ENCODE measurements around the gene PNPLA6. TPM values are rescaled to one million over a fixed set of nuclear protein-coding genes. Genes with fewer than 3 reads are reported as not detected.

The PNPLA6 gene
- total and polyA plus RNA-seq, 2 experiments from 2014 or later, result 66.6 to 135 TPM

GRCh38 chr19:7509625-7510024 is 25.9 kb upstream of the PNPLA6 start (continued):
- TF ChIP-seq, protein P1, sequence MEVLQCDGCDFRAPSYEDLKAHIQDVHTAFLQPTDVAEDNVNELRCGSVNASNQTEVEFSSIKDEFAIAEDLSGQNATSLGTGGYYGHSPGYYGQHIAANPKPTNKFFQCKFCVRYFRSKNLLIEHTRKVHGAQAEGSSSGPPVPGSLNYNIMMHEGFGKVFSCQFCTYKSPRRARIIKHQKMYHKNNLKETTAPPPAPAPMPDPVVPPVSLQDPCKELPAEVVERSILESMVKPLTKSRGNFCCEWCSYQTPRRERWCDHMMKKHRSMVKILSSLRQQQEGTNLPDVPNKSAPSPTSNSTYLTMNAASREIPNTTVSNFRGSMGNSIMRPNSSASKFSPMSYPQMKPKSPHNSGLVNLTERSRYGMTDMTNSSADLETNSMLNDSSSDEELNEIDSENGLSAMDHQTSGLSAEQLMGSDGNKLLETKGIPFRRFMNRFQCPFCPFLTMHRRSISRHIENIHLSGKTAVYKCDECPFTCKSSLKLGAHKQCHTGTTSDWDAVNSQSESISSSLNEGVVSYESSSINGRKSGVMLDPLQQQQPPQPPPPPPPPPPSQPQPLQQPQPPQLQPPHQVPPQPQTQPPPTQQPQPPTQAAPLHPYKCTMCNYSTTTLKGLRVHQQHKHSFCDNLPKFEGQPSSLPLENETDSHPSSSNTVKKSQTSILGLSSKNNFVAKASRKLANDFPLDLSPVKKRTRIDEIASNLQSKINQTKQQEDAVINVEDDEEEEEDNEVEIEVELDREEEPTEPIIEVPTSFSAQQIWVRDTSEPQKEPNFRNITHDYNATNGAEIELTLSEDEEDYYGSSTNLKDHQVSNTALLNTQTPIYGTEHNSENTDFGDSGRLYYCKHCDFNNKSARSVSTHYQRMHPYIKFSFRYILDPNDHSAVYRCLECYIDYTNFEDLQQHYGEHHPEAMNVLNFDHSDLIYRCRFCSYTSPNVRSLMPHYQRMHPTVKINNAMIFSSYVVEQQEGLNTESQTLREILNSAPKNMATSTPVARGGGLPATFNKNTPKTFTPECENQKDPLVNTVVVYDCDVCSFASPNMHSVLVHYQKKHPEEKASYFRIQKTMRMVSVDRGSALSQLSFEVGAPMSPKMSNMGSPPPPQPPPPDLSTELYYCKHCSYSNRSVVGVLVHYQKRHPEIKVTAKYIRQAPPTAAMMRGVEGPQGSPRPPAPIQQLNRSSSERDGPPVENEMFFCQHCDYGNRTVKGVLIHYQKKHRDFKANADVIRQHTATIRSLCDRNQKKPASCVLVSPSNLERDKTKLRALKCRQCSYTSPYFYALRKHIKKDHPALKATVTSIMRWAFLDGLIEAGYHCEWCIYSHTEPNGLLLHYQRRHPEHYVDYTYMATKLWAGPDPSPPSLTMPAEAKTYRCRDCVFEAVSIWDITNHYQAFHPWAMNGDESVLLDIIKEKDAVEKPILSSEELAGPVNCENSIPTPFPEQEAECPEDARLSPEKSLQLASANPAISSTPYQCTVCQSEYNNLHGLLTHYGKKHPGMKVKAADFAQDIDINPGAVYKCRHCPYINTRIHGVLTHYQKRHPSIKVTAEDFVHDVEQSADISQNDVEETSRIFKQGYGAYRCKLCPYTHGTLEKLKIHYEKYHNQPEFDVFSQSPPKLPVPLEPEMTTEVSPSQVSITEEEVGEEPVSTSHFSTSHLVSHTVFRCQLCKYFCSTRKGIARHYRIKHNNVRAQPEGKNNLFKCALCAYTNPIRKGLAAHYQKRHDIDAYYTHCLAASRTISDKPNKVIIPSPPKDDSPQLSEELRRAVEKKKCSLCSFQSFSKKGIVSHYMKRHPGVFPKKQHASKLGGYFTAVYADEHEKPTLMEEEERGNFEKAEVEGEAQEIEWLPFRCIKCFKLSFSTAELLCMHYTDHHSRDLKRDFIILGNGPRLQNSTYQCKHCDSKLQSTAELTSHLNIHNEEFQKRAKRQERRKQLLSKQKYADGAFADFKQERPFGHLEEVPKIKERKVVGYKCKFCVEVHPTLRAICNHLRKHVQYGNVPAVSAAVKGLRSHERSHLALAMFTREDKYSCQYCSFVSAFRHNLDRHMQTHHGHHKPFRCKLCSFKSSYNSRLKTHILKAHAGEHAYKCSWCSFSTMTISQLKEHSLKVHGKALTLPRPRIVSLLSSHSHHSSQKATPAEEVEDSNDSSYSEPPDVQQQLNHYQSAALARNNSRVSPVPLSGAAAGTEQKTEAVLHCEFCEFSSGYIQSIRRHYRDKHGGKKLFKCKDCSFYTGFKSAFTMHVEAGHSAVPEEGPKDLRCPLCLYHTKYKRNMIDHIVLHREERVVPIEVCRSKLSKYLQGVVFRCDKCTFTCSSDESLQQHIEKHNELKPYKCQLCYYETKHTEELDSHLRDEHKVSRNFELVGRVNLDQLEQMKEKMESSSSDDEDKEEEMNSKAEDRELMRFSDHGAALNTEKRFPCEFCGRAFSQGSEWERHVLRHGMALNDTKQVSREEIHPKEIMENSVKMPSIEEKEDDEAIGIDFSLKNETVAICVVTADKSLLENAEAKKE (CRISPR knock-in tag; IDR thresholded peaks at IDR 0.05), result no peak
- TF ChIP-seq EZH2 (IDR thresholded peaks at IDR 0.05; ENCODE audit: low read depth, unreplicated experiment), result no peak
- TF ChIP-seq, protein P2, sequence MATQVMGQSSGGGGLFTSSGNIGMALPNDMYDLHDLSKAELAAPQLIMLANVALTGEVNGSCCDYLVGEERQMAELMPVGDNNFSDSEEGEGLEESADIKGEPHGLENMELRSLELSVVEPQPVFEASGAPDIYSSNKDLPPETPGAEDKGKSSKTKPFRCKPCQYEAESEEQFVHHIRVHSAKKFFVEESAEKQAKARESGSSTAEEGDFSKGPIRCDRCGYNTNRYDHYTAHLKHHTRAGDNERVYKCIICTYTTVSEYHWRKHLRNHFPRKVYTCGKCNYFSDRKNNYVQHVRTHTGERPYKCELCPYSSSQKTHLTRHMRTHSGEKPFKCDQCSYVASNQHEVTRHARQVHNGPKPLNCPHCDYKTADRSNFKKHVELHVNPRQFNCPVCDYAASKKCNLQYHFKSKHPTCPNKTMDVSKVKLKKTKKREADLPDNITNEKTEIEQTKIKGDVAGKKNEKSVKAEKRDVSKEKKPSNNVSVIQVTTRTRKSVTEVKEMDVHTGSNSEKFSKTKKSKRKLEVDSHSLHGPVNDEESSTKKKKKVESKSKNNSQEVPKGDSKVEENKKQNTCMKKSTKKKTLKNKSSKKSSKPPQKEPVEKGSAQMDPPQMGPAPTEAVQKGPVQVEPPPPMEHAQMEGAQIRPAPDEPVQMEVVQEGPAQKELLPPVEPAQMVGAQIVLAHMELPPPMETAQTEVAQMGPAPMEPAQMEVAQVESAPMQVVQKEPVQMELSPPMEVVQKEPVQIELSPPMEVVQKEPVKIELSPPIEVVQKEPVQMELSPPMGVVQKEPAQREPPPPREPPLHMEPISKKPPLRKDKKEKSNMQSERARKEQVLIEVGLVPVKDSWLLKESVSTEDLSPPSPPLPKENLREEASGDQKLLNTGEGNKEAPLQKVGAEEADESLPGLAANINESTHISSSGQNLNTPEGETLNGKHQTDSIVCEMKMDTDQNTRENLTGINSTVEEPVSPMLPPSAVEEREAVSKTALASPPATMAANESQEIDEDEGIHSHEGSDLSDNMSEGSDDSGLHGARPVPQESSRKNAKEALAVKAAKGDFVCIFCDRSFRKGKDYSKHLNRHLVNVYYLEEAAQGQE (IDR thresholded peaks at IDR 0.05; ENCODE audit: unreplicated experiment), result peak; percentile 97

- H3K27me3 ChIP-seq (ENCODE audit: insufficient read depth), result no peaks in the 10 kb centered on the region
- Mint-ChIP-seq H3K27ac (no peak overlapping the region), H3K9me3 (peaks cover 3% of the 10 kb centered on the region; the same call in 2 of the 3 replicates), H3K27me3 (ENCODE audit: insufficient read depth, low read depth, poor library complexity) (peaks cover 15% of the 10 kb centered on the region), H3K36me3 (ENCODE audit: low read depth) (no peaks in the 10 kb centered on the region; the same call in 2 of the 3 replicates), H3K4me1 (peaks cover 17% of the 10 kb centered on the region), H3K4me3 (no peak overlapping the region)
- 0 out of 2 replicates have a peak, but pooled peaks cover 1% of the 10 kb centered on the region for H3F3A ChIP-seq (replicated peaks; ENCODE audit: low read depth)
- no peak overlapping the region for H3K27ac ChIP-seq (ENCODE audit: low read depth)
- H3K4me1 ChIP-seq (ENCODE audit: insufficient read depth), result peaks cover 13% of the 10 kb centered on the region
- peaks cover 3% of the 10 kb centered on the region; the same call in 1 of the 2 replicates for H3K9me2 ChIP-seq (ENCODE audit: insufficient read depth)
- no peaks in the 10 kb centered on the region for H3K36me3 ChIP-seq (ENCODE audit: insufficient read depth)
- H4K20me1 ChIP-seq (replicated peaks; ENCODE audit: insufficient read depth), result no peaks in the 10 kb centered on the region
- no peak overlapping the region for H2AFZ ChIP-seq
- H3K4me2 ChIP-seq, result no peak overlapping the region
- ATAC-seq (no peak), DNase-seq (ENCODE audit: low spot score) (peak; percentile 53)
- TF ChIP-seq, protein P3, sequence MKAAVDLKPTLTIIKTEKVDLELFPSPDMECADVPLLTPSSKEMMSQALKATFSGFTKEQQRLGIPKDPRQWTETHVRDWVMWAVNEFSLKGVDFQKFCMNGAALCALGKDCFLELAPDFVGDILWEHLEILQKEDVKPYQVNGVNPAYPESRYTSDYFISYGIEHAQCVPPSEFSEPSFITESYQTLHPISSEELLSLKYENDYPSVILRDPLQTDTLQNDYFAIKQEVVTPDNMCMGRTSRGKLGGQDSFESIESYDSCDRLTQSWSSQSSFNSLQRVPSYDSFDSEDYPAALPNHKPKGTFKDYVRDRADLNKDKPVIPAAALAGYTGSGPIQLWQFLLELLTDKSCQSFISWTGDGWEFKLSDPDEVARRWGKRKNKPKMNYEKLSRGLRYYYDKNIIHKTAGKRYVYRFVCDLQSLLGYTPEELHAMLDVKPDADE (IDR thresholded peaks at IDR 0.05), result no peak
- no peak overlapping the region for H3K4me3 ChIP-seq
- H3K79me2 ChIP-seq (replicated peaks; ENCODE audit: insufficient read depth), result no peaks in the 10 kb centered on the region; the same call in 1 of the 2 replicates
Observed at GRCh38 chr19:7512400-7512851, 23.1 kb upstream of the PNPLA6 start.
